ENCODE measurements around the gene PAPOLA. TPM values are rescaled to one million over a fixed set of nuclear protein-coding genes. Genes with fewer than 3 reads are reported as not detected.

Gene PAPOLA
- 65.8 and 87.9 TPM in 2 replicates for total RNA-seq

DNA sequence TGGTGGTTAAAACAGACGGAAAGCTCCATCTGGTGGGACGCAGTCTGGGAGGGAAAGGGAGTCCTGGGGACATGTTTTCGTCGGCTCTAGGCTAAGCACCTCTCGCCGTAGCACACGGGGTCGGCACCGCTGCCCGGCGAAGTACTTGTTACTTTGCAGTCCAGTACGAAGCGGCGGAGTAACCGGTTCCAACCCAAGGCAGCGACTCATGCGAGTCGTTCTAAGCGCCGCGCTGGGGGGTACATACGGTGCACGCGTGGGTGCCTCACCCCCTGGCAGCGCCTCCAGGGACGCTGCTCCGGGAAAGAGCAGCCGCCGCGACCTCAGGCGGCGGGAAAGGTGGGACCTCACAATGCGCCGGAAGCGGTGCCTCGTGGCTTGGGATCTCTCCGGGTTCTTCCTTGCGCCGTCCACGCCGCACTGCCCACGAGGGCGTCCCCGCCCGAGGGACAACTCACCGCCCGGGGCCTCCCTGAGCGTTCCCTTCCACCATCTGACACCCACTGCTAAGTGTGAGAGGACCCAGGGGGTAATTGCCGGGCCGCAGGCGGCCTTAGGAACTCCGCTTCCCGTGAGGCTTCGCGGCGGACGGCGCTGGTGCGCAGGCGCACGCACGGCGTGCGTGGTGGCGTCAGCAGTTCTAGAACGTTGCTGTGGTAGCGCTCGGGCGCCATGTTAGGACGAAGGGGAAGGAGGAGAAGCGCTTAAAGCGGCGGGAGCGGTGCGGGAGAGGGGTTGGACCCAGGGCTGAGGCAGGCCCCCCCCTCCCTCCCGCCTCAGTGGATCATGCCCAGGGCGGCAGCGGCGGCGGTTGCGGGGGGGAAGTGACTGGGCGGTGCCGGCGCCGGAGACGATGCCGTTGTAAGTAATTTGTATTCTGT, at the start of gene PAPOLA:
PAPOLA (plus strand) TSS at position 643 of the 881 bp plus-strand sequence; CDS start at position 854, 211 bp downstream.

Other genes with a start within 250 kb of the PAPOLA start
- gene BDKRB1, start 246.2 kb upstream of the PAPOLA start, total RNA-seq = 4.8 and 53.3 TPM in 2 replicates
- gene ATG2B, start 139.0 kb upstream of the PAPOLA start, total RNA-seq = 8.1 and 14.0 TPM in 2 replicates
- 16.1 and 23.0 TPM in 2 replicates for gene GSKIP, start 138.9 kb upstream of the PAPOLA start, total RNA-seq
- 0.64 and 1.8 TPM in 2 replicates for gene AK7, start 110.3 kb upstream of the PAPOLA start, total RNA-seq

Measured in epithelial cell of alveolus of lung (primary cell).